HG02981 (cell line): ENCODE measurements around the gene CMAS.

Experiments used
- ATAC-seq: cut with Tn5 transposase; IDR thresholded peaks from one replicate; pipeline ENCODE4 v1.9.1; 2021; ENCODE audit warnings: mild to moderate bottlenecking, moderate library complexity; ENCODE audit not compliant: unreplicated experiment

CMAS gene

DNA sequence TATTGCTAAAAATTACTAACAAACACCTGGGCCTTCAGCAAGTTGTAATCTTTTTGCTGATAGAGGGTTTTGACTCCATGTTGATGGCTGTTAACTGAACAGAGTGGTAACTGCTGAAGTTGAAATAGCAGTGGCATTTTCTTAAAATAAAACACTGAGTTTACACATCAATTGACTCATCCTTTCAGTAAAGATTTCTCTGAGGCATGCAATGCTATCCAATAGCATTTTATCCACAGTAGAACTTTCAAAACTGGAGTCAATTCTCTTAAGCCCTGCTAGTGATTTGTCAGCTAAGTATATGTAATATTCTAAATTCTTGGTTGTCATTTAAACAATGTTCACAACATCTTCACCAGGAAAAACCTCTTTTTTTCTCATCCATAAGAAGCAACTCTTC is 59.5 kb downstream of the CMAS start:
- no peak for ATAC-seq

- ATAC-seq = no peak
Measured at GRCh38 chr12:22110176-22110575, 64.2 kb downstream of the CMAS start.
